T1000 (cell line): ENCODE results near the gene DOK6.

ENCODE experiments used
- DNase-seq: peaks from one replicate; lab custom pipeline; 2025; ENCODE audit warnings: mixed read lengths; lab: John Stamatoyannopoulos, UW

The DOK6 gene

DNA sequence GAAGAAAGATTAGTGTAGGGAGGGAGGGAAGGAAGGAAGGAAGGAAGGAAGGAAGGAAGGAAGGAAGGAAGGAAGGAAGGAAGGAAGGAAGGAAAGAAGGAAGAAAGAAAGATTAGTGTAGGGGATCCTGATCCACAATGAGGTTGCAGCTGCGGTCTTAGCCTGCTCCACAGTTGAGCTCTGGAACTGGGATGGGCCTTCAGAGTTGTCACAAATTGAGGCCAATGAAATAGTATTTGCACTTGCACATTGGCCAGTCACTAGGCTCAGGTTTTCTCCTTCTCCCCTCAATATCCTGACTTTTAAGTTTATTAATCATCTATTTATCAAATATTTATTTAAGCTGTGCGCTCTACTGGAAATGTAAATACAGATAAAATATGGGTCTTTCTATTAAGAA lies 34.3 kb downstream of the DOK6 start:
- no peak for DNase-seq

DNA sequence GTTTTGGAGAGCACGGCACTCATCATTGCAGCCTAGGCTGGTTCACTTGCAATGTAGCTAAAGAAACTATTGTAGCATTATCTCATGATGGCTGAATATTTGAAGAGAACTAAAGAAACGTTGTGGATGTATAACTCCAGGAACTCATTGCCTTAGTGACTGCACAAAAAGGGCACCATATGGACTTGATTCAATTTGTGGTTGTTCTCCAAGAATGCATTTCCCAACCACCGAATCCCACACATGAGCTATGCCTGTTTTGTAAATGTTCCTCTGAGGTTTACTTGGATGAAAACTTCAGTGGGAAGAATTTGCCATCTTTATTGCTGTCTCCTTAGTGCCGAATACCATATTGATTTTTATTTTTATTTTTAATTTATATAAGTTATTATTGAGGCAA lies 43.5 kb downstream of the DOK6 start:
- no peak for DNase-seq

DNA sequence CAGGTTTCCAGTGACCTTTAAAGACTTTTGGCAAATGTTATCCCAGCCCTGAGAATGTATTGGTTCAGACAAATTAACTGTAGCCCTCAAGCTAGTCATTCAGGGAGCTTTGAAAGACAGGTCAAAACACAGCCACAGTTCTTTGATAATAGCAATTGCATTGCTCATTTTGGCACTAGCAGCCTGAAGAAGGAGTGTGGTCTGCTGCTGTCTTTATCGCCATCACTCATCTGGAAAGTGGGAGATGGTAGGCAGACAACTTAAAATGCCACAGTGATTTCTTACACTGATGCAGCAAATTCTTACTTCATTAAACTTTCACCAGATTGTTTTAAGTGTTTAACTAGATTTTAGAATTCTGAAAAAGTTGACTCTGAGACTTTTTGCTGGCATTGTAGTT lies 47.2 kb downstream of the DOK6 start:
- no peak for DNase-seq

DNA sequence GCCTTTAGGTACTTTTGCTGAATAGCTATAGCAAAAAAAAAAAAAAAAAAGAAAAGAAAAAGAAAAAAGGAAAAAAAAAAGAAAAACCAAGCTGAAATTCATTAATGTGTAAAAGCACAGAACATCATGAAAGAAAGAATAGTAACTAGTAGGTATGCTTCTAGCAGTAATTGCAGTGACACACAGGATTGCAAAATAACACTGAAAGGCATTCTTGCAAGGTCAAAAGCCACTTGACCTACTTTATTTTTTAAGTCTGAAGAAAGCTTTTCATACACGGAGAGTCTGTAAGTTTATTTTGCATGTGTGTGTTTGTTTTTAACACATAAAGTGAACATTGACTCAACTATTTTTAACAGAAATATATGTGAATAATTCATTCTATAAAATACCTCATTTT lies 54.4 kb downstream of the DOK6 start:
- no peak for DNase-seq

DNA sequence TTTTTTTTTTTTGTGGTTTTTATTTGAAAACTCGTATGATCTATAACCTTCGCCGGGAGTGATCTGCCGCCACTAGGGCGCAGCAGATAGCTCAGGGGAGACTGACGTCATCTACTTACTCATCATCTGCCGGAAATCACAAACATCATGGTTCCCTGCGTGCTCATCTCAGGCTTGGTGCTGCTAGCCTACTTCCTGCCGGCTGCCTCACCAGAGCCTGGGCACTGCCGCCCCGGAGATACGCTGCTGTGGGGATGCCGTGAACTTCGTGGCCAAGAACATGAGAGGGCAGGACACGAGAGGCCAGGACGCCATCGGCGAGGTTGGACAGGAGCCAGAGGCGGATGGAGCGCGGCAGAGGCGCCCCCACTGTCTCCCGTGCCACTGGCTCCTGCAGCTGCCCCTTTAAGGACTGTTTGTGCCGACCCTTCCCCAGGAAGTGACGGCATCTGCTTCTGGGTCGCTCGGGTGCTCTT lies 68.8 kb downstream of the DOK6 start:
- no peak for DNase-seq

DNA sequence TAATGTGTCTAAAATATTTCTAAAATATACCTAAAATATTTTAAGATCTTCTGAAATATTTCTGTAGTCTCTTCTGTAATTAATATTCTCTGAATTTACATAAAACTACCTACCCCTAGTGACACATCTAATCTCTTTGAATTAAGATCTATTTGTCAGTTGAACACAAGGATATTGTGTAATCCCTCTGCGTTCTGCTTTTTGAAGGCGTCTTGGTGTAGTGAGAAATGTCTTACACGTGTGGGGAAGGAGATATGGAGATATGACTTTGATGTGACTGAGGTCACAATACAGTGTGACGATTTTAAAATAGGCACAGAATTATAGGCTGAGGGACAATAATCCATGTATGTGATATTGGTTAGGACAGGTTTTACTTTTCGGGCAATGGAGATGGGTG lies 79.8 kb downstream of the DOK6 start:
- no peak for DNase-seq

DNA sequence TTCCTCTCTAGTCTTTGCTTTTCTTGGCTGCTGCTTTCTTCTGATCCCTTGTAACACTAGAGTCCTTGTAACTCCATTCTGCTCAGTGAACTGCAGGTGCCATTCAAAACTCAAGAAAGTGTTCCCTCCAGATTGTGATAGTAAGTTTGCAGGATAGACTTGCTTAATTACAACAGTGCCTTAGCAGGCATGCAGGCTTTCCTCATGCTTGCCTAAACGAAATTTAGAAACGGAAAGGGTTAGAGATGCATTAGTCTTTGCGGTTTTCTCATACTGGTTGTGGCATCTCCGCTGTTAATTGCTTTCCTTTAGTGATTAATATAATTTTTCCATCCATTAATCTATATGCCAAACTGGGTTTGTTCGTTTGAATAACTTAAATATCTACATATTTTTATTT lies 82.9 kb downstream of the DOK6 start:
- DNase-seq: no peak

DNA sequence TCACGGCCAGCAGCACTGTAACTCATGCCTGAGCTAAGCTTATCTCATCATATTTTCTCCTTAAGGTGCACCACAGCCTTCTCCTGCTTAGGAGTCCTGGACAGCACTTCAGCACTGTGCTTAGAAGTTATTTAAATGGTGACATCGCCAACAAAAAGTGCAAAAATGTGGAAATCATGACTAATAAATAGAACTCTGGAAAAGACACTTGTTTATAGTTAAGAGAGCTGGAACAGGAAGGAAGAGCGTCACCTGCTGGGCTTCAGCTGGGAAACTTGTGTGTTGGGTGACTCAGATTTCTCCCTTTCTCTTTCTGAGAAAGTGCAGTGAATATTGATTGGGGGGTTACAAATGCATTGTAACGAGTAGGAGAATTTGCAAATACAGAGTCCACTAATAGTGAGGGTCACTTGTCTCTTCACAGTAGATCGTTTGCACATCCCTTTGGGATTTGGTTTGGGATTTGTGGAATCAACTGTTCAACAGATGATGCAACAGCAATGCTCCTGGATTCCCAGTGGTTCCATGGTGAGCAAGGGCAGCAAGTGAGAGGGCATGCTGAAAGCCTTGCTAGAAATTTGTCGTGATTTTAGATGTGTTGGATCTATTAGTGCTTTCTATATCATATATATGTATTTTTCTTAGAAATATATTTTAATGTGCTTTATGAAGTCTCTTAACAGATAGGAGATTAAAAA lies 84.2 kb downstream of the DOK6 start:
- DNase-seq: no peak

DNA sequence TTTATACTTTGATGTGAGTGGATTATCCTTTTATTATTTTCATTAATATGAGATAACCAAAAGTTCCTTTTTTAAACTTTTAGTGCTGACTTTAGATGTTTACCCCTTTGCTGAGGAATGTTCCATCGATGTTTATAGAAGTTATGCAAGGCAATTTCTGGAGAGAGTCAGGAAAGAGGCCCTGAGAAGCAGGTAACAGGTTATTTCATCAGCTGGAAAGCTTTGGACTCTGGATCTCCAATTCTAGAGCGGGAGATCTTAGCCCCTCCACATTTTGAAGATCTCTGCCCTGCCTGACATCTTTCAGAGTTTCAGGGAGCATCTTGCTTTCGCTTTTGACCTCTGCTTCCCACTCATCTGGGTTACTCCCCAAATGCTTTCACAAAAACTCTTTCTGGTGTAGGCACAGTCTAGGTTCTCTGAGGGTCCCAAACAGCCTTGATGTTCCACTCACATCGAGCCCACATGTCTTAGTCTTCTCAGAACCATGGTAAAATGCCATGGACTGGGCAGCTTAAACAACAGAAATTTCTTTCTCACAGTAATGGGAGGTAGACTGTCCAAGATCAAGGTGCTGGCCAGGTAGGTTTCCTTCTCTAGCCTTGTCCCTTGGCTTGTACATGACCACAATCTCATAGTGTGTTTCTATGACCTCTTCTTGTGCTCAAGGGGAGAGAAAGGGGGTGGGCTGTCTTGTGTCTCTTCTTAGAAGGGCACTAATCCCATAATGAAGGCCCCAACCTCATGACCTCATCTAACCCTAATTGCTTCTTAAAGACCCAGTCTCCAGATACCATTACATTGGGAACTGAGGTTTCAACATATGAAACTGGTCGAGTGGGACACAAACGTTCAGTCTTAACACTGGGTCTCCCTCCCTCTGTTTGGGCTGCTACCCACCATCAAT lies 87.1 kb downstream of the DOK6 start:
- no peak for DNase-seq

DNA sequence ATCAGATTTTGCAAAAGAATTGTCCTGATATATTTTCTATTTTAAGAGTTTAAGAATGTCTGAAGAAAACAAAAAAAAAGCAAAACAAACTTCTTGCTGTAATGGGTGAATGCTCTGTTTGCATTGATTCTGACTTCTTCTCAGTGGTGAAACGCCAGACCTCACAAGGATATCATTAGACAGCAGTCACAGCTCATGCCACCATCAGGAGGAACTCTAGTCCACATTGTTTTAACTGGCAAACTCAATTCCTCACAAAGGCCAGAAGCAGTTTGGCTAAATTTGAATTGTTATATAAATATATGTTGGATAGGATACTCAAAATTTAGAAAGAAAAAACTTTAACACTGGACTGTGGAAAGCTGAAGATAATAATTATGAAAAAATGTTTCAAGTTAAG lies 89.4 kb downstream of the DOK6 start:
- DNase-seq: no peak

DNA sequence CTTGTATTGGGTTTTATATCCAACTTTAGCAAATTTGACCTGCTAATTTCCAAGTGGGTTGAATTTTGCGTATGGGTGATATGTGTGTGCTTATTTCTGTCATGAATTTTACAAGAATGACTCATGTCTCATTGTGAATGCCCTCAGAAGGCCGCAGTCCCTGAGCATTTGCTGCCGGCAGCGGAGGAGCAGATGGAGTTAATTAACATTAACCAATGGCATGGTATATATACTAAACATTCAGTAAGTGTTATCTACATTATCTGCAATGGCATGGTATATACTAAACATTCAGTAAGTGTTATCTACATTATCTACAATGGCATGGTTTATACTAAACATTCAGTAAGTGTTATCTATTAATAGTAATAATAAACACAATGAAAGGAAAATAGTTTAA lies 90.1 kb downstream of the DOK6 start:
- no peak for DNase-seq

DNA sequence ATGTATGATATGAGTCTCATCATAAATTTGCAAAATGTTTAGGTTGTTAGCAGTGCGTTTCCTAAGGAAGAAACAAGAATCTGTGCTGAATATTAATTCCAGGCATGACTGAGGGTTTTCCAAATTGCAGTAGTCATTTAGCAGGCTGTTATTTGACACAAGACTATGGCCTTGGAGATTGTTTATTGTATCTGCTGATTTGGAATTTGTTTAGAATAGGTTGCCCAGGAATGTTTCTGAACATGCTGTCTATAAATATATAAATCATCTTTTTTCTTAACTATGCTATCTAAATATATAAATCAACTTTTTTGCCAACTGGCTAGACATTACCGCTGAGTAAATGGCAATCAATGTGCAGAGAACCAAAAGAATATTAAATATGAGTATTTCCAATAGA lies 90.9 kb downstream of the DOK6 start:
- DNase-seq: no peak

DNA sequence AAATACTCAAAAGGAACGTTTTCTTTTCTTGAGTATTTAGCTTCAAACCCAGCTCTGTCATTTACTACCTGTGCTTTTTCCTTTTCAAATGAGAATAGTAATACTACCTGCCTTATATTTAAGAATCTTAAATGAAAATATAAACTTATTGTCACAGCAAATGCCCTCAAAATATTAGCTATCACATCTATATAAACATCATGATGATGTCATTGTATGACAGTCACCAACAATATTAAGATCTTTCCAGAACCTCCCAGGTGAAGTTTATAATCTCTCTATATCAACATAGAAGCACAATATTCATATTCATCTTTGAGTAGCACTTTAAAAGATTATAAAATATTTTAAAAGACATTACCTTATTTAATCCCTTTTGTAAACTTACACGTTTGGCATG lies 92.2 kb downstream of the DOK6 start:
- no peak for DNase-seq

DNA sequence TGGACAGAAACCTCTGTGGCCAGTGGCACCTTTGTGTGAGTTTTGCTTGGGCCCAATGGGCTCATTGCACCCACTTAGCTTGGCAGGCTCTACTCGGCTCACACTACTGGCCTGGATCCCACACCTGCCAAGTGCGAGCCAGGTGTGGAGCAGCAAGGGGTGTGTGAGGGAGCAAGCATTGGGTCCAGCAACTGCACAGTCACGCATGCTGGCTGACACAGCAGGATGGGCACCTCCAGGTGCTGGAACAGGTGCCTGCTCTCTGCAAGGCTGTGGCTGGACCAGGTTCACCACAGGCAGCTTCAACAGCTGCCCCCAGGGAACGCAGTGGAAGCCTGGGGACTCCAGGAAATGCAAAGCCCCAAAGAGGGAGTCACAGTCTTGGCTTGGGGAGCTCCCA lies 94.2 kb downstream of the DOK6 start:
- no peak for DNase-seq

DNA sequence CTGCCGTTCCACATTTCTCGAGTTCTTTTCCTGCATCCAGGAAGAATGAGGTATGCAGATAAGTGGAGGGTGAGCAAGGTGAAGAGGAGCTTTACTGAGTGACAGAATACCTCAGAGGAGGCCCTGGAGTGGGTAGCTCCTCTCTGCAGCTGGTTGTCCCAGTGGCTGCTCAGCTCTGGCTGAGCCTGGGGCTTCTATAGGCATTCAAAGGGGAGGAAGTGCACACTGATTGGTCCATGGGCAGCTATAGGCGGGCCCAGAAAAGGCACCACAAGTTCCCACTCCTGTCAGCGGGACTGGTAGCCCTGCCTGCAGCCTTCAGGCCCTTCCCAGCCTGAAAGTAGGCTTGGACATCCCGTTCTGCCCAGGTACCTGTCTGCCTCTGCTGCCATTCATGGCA lies 94.7 kb downstream of the DOK6 start:
- DNase-seq: no peak

DNA sequence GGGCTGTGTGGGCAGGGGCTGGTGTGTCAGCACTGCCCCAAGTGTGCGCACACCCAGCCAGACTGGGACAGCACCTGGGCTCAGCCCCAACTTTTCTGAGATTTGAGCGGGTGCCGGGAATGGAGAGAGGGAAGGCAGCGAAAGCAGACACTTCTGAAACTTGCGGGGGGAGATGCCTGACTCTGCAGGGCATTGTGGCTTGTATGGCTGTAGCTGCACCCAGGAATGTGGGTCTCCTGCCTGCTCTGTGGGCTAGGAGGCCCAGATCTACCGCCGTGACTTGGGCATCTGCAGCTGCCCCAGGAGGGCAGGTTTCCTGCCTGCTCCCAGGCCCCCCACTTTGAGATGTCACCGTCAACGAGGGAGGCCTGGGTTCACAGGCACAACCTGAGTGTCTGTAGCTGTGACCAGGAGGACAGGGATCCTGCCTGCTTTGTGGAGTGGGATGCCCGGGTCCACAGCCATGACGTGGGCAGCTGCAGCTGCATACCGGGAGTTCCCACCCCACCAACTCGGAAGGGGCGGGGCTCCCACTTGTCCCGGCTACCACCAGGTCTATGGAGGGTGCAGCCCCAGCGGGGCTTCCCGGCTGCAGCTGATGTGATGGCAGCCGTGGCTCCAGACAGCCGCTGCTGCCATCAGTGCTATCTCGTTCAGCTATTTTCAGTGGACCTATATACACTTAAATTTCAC lies 95.3 kb downstream of the DOK6 start:
- DNase-seq: no peak

DNA sequence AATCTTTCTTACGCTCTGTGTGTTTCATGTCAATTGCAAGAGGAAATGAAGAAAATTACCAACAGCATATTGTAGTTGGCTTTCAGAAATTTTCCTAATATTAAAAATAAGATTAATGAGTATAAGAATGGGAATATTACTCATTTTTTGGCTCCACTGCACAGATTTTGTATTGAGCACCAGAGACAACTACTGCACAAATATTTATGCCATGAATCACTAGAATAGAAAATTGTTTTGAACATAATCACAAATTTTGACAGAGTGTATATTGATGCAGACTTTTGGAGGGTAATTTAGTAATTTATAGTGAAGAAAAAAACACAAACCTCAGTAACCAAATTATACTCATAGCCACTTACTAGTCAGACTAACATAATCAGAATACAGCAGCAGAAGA lies 118.3 kb downstream of the DOK6 start:
- no peak for DNase-seq

DNA sequence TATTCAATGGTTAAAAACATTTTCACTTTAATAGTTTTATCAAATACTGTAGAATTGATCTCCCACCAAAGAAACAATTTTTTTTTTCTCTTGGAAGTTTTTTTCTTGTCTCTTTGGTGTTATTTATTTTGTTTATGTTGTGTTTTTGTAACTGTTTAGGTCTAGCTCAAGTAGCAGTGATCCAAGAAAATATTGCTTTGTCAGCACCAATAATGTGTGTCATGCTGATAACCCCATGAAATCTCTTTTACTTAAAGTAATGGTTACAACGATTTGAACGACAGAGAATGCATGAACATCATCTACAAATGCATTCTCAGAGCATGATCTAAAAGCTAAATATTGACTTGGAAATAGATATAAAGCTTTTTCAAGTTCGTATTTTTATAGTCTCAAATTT lies 122.9 kb downstream of the DOK6 start:
- no peak for DNase-seq

DNA sequence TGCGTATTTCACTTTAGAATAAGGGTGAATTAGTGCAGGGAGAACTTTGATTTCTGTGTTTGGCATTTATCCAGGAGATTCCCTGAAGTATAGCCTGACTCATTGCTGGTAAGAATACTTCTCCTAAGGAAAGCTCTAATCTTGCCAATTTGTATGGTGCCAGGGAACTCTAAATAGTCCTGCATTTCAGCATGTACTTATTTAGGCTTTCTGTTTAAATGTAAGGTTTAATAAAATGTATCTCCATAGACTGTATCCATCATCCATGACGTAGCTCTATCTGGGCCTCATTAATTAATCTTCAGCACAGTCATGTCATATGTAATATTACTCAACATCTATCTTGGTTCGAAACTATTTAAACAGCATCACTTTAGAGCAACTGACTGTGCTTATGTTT lies 127.7 kb downstream of the DOK6 start:
- no peak for DNase-seq

DNA sequence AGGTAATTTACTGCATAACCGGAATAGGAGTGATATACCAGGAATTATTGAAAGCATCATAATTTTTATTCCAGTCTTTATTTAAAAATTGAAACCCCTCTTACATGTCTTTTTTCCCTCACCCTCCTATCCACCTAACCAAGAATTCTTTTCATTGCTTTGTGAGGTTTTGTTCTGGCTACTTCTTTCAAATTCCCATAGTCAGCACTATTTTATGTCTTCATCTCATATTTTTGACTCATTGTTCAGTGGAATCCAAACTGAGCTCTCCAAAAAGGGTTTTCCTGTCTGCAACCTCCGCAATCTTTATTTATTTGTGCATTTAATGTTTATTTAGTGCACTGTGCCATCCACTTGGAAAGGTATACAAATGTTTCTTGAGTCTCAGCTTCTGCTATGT lies 128.5 kb downstream of the DOK6 start:
- no peak for DNase-seq

DNA sequence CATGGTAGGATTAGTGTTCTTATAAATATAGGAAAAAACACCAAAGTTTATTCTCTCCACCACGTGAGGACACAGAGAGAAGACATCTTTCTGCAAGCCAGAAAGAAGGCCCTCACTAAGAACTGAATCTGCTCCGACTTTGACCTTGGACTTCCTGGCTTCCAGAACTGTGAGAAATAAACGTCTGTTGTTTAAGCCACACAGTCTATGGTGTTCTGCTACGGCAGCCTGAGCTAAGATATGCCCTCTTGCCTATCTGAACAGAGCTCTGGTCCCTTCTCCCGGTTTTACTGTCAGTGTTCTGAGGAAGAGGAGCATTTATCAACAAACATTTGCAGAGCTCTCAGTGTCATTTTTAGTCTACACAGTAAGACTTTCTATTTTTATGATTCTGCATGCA lies 131.3 kb downstream of the DOK6 start:
- no peak for DNase-seq

DNA sequence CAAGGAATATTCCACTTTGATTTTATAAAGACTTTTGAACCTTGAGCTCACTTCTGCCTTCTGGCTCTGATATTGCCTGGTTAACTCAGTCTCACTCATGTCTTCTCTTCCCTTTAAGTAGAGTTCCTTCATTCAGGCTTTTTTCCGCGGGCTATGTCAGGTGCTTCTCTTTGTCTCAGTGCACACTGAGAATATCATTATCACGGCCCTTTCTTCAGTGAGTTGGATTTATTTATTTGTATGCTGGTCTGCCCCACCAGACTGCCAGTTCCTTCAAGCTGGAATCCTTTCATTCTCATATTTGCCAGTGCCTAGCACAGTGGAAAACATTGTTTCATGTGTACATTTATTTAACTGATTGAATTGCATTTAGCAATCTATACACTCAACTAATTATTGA lies 136.5 kb downstream of the DOK6 start:
- no peak for DNase-seq

DNA sequence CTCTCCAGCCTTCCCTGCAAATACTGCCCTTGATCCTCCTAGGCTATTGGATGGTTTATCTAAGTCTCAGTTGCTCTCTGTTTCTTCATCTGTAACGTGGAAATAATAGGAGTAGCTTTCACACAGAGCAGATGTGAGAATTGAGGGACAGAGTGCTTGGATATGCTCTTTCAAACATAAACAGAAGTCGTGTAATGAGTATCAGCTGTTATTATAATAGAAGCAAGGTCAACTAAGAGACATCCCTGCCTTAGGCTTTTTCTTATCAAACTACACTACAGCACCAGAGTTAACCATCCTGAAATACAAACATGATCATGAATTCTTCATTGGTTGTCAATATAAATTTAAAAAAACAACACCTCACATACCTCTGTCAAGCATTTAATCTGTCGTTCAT lies 138.2 kb downstream of the DOK6 start:
- no peak for DNase-seq
